ENCODE data around the gene TRIM47. TPM values are rescaled to one million over a fixed set of nuclear protein-coding genes. Genes with fewer than 3 reads are reported as not detected.

TRIM47 gene
- total and polyA plus RNA-seq, 2 of the 13 experiments (the other 11 are each of a cell fraction or from before 2014, with no cell fraction given), result 33.5 to 82.0 TPM

DNA sequence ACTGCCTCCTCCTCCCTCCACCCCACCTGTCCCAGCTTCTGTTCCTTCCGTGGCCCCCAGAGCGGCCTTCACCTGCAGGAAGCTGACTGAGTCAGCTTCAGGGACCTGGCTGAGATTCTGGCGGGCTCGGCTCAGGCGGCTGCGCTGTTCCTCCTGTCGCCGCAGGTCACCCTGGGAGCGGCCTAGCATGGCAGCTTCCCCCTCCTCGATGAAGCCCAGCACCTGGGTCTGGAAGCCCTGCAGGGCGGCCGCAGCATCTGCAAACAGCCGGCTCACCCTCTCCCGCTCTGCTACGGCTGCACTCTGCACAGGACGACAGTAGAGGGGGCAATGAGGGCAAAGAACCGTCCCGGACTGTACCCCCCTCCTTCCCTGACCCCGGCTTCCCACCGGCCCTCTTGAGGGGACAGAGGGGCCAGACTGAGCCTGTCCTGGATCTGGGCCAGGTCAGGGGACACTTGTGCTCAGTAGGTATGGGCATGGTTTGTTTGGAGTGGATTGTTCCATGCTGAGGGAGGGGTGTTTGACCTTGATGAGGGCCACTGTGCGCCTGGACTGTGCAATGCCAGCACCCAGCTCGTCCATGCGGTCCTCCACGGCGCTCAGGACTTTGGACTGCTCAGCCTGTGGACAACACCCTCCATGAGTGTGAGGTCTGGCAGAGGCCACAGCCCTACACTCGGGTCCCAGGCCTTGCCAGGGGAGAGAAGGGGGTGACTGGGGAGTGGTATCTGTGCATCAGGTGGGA is 2.0 kb downstream of the TRIM47 start (continued):
- TF ChIP-seq, protein P1, sequence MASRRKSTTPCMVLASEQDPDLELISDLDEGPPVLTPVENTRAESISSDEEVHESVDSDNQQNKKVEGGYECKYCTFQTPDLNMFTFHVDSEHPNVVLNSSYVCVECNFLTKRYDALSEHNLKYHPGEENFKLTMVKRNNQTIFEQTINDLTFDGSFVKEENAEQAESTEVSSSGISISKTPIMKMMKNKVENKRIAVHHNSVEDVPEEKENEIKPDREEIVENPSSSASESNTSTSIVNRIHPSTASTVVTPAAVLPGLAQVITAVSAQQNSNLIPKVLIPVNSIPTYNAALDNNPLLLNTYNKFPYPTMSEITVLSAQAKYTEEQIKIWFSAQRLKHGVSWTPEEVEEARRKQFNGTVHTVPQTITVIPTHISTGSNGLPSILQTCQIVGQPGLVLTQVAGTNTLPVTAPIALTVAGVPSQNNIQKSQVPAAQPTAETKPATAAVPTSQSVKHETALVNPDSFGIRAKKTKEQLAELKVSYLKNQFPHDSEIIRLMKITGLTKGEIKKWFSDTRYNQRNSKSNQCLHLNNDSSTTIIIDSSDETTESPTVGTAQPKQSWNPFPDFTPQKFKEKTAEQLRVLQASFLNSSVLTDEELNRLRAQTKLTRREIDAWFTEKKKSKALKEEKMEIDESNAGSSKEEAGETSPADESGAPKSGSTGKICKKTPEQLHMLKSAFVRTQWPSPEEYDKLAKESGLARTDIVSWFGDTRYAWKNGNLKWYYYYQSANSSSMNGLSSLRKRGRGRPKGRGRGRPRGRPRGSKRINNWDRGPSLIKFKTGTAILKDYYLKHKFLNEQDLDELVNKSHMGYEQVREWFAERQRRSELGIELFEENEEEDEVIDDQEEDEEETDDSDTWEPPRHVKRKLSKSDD (CRISPR knock-in tag; IDR thresholded peaks at IDR 0.05; ENCODE audit: low read depth), result peak; percentile 97
- TF ChIP-seq NCOA2 (CRISPR knock-in tag; IDR thresholded peaks at IDR 0.05) (peak; percentile 86), CENPT (CRISPR knock-in tag; IDR thresholded peaks at IDR 0.05; ENCODE audit: low read depth) (peak; percentile 19; the same call in 1 of the 2 replicates), ZFP37 (CRISPR knock-in tag; IDR thresholded peaks at IDR 0.05; ENCODE audit: borderline replicate concordance) (0 out of 2 replicates have a peak, but pooled peaks have one; percentile 15), RARA (CRISPR knock-in tag; IDR thresholded peaks at IDR 0.05) (peak; percentile 91), BORCS8-MEF2B (CRISPR knock-in tag; IDR thresholded peaks at IDR 0.05) (peak; percentile 99), CAMTA2 (CRISPR knock-in tag; IDR thresholded peaks at IDR 0.05; ENCODE audit: borderline replicate concordance) (peak; percentile 86; the same call in 1 of the 2 replicates), JDP2 (CRISPR knock-in tag; IDR thresholded peaks at IDR 0.05; ENCODE audit: borderline replicate concordance) (0 out of 2 replicates have a peak, but pooled peaks have one; percentile 35), ZNF547 (CRISPR knock-in tag; IDR thresholded peaks at IDR 0.05) (peak; percentile 91), ZNF282 (IDR thresholded peaks at IDR 0.05; ENCODE audit: partially characterized antibody) (no peak), MZF1 (CRISPR knock-in tag; IDR thresholded peaks at IDR 0.05; ENCODE audit: borderline replicate concordance) (no peak), ETV5 (CRISPR knock-in tag; IDR thresholded peaks at IDR 0.05; ENCODE audit: borderline replicate concordance) (peak; percentile 77; the same call in 1 of the 2 replicates), POLR2A (IDR thresholded peaks at IDR 0.05; ENCODE audit: insufficient read depth in 1 of 2, low read depth in 2 of 2, low read length in 2 of 2) (peak in 1 of 2 experiments; percentile 95; a peak in 2 of 4 replicates), NR2C2 (CRISPR knock-in tag; IDR thresholded peaks at IDR 0.05; ENCODE audit: borderline replicate concordance) (peak; percentile 92), ARNTL (CRISPR knock-in tag; IDR thresholded peaks at IDR 0.05) (peak; percentile 84), SAP130 (CRISPR knock-in tag; IDR thresholded peaks at IDR 0.05; ENCODE audit: low read depth) (peak; percentile 93), ZNF317 (CRISPR knock-in tag; IDR thresholded peaks at IDR 0.05) (peak; percentile 91), RFXANK (CRISPR knock-in tag; IDR thresholded peaks at IDR 0.05) (no peak), ZFX (CRISPR knock-in tag; IDR thresholded peaks at IDR 0.05; ENCODE audit: low read depth) (peak; percentile 97), HOXA5 (CRISPR knock-in tag; IDR thresholded peaks at IDR 0.05) (peak; percentile 48)
- TF ChIP-seq, protein P2, sequence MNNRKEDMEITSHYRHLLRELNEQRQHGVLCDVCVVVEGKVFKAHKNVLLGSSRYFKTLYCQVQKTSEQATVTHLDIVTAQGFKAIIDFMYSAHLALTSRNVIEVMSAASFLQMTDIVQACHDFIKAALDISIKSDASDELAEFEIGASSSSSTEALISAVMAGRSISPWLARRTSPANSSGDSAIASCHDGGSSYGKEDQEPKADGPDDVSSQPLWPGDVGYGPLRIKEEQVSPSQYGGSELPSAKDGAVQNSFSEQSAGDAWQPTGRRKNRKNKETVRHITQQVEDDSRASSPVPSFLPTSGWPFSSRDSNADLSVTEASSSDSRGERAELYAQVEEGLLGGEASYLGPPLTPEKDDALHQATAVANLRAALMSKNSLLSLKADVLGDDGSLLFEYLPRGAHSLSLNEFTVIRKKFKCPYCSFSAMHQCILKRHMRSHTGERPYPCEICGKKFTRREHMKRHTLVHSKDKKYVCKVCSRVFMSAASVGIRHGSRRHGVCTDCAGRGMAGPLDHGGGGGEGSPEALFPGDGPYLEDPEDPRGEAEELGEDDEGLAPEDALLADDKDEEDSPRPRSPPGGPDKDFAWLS (CRISPR knock-in tag; IDR thresholded peaks at IDR 0.05; ENCODE audit: borderline replicate concordance), result peak; percentile 96; the same call in 1 of the 2 replicates
- TF ChIP-seq, protein P3, sequence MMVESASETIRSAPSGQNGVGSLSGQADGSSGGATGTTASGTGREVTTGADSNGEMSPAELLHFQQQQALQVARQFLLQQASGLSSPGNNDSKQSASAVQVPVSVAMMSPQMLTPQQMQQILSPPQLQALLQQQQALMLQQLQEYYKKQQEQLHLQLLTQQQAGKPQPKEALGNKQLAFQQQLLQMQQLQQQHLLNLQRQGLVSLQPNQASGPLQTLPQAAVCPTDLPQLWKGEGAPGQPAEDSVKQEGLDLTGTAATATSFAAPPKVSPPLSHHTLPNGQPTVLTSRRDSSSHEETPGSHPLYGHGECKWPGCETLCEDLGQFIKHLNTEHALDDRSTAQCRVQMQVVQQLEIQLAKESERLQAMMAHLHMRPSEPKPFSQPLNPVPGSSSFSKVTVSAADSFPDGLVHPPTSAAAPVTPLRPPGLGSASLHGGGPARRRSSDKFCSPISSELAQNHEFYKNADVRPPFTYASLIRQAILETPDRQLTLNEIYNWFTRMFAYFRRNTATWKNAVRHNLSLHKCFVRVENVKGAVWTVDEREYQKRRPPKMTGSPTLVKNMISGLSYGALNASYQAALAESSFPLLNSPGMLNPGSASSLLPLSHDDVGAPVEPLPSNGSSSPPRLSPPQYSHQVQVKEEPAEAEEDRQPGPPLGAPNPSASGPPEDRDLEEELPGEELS (CRISPR knock-in tag; IDR thresholded peaks at IDR 0.05), result peak; percentile 89
- TF ChIP-seq, protein P4, sequence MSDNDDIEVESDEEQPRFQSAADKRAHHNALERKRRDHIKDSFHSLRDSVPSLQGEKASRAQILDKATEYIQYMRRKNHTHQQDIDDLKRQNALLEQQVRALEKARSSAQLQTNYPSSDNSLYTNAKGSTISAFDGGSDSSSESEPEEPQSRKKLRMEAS (IDR thresholded peaks at IDR 0.05), result peak; percentile 99

Measured in HepG2 (cell line).